Stimulated activated CD8-positive, alpha-beta memory T cell treated with anti-CD3 and anti-CD28 coated beads, Interleukin-12 subunit alpha, Interleukin-12 subunit beta, amount 100 ng/mL, for 24 hours (primary cell): ENCODE results near the gene TMEM9.

ENCODE experiments used
- DNase-seq: peaks from one replicate; pipeline ENCODE4 v3.0.0-alpha.2; 2020; ENCODE audit errors: extremely low read depth

The TMEM9 gene

DNA sequence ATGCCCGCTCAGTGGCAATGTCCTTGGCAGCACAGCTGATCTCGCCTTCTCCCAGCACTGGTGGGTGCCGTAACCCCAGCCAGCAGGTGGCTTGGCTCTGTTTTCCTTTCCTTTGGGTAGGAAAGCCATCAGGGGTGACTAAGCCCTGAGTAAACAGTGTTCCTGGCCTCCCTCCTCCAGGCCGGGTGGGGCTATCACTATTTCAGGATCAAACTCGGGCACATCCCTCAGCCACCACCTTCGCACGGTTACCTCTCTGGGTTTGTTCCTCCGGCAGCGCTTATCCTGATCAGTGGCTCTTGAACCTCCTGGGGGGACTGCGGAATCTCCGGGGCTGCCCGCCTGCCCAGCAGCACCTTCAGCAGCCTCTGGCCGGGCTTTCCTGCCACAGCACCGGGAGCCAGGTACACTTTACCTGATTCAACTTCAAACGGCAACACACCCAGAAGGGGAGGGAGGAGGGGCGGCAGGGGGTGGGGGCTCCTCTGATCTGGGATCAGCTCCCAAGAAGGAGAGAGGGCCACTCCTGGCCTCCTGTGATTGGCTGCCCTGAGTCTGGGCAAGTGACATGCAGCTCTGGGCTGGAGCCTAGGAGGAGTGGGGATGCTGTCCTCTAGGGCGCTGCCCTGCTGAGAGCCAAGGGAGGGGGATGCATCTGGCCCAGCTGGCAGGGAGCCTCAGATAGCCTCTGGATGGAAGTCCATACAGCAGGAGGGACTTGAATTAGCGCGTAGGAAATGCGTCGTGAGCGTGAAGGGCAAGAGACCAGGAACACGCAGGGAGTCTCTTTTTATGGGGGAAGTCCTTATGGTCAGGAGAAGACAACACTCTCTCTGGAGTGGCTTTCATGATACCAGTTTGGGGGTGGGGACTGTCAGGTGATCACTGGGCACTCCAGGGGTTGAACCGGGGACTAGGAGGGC, 27.2 kb downstream of the TMEM9 start, which contains the start of gene ASCL5:
Gene ASCL5 (minus strand): TSS at position 353 of the 923 bp plus-strand sequence. CDS start 11,812 bp downstream, outside the sequence.
- no peak for DNase-seq

GRCh38 chr1:201126463-201126831, 27.8 kb downstream of the TMEM9 start:
- DNase-seq: no peak

- DNase-seq: no peak
These were observed 28.5 kb downstream of the TMEM9 start for GRCh38 chr1:201125800-201126199.

- no peak for DNase-seq
These were observed 29.3 kb downstream of the TMEM9 start for GRCh38 chr1:201125019-201125418.

- no peak for DNase-seq
These were observed 30.4 kb downstream of the TMEM9 start for GRCh38 chr1:201123866-201124265.

DNA sequence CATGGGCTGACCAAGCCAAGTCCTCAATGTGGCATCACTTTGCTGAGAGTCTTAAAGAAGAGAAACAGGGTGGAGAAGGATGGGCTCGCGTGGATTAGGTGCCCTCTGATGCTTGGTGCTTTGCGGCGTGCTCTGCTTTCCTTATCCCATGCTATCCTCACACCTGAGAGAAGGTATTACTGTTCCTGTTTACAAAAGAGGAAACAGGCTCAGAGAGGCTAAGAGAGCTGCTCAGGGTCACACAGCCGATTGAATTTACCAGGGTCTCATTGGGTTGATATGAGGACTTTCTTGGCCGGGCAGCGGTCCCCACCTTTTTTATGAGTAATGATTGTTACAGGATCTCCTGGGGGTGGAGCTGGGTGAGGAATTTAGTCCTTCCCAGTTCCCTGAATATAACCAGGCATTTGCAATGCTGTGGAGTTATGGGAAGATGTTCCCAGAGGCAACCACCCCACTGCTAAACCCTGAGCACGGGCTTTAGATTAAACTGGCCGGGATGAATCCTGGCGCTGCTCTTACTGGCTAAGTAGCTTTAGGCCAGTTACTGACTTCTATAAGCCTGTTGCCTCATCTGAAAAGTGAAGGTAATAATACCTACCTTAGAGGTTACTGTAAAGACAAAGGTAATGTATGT, 31.8 kb downstream of the TMEM9 start:
- no peak for DNase-seq

- DNase-seq: peak; percentile 20
These were observed 34.8 kb downstream of the TMEM9 start for GRCh38 chr1:201119206-201120197.

- no peak for DNase-seq
These were observed 38.2 kb downstream of the TMEM9 start for GRCh38 chr1:201116091-201116490.

- DNase-seq: no peak
These were observed 38.8 kb downstream of the TMEM9 start for GRCh38 chr1:201115390-201115937.

- peak; percentile 40 for DNase-seq
These were observed 39.8 kb downstream of the TMEM9 start for GRCh38 chr1:201114245-201115131.

DNA sequence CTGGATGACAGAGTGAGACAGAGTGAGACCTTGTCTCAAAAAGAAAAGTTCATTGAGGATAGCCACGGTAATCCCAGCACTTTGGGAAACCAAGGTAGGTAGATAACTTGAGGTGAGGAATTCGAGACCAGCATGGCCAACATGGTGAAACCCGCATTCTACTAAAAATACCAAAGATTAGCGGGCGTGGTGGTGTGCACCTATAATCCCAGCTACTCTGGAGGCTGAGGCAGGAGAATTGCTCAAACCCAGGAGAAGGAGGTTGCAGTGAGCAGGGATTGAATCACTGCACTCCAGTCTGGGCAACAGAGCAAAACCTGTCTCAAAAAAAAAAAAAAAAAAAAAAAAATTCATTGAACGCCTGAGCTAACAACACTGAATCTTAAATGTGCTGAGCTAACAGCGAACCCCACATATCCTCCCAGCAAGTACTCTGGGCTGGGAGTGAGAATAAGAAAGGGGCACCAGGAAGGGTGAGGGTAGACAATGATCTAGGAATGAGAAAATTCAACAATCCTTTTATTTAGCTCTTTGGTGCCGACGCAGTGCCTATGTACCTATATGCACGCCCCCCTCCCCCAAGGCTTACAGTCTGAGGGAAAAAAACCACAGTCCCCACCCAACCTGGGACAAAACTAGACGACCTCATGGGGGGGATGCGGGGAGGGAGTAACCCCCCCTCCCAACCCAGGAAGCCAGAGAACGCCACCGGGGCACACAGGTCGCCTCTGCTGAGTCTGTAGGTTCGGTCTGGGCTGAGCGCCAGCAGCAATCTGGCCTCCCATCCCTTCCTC, 40.6 kb downstream of the TMEM9 start:
- no peak for DNase-seq

- no peak for DNase-seq
These were observed 41.3 kb downstream of the TMEM9 start for GRCh38 chr1:201112926-201113325.

DNA sequence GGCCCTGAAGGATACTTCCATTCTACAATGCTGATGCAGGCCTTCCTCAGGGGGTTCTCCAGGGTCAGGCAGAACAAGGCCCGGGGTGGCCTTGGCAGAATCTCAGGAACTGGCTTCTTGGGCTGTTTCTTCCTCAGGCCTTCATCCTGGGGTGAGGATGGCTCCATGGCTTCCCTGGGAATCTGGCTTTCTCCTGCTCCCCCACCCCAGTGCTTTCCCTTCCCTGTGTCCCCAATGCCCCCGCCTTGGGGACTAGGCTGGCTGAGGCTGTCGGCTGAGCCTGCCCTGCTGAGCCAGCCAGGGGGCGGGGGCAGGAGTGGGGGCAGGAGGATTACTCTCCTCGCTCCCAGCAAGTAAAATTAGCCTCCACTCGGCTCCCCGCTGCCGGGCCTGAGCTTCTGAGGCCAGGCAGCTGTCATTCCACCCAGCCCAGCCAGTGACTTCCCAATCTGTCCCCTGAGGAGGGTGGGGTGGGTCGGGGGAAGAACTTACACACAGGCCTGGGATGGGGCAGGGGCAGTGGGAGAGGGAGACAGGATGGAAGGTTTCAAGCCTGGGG, 42.0 kb downstream of the TMEM9 start, which contains the start of gene CACNA1S:
Gene CACNA1S (minus strand): TSS at position 254 of the 559 bp plus-strand sequence. CDS start 87 bp downstream, at position 167.
- DNase-seq: no peak

DNA sequence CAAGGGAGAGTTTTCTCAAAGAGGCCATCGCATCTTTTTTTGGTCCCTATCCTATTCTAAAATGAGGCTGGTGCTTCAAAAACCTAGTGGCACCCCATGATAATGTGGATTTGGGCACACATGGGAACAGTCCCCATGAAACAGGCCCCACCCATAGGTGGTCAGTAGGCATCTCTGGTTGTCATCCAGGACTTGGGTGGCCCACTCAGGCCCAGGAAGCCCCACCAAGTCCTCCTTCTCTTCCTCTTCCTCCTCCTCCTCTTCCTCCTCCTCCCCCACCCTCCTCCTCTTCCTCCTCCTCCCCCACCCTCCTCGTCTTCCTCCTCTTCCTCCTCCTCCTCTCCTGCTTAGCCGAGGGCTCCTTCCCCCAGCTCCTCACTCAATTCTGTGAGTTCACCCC, 42.6 kb downstream of the TMEM9 start:
- DNase-seq: no peak

GRCh38 chr1:201111156-201111555, 43.1 kb downstream of the TMEM9 start:
- DNase-seq: no peak

DNA sequence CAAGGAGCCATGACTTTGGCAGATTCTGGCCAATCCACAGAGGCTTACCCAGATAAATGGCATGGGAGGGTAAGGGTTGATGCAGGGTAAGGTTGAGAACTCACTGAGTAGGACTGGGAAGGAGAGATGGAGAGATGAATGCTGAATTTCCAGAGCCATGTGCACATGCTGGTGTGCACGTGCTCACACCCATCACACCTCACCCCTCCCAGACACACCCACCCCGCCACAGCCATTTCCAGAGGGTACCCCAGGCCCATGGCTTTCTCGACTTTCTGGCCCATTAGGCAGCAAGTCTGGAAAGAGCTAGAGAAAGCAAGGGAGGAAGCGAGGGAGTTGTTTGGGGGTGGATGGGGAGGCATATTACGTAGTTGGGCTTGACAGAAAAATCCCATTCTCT, 43.7 kb downstream of the TMEM9 start:
- no peak for DNase-seq

DNA sequence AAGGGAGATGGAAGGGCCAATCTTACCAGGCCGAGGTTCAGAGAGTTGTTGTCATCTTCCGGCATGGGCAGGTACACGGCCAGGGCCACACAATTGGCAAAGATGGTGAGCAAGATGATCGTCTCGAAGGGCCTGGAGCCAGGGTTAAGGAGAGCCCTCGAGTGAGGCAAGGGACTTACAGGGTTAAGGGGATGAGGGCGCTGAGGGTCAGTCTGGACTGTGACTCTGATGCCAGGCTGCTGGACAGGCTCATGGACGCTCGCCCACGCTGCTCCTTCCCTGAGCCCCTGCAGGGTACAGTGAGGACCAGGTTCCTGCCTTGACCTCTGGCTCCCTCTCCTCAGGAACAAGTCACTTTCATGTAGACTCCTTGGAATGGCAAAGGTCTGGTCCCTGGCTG, 44.1 kb downstream of the TMEM9 start:
- no peak for DNase-seq

GRCh38 chr1:201109651-201110050, 44.6 kb downstream of the TMEM9 start:
- DNase-seq: no peak

GRCh38 chr1:201108614-201109013, 45.7 kb downstream of the TMEM9 start:
- DNase-seq: no peak
